ENCODE data around the gene FBP2. TPM values are rescaled to one million over a fixed set of nuclear protein-coding genes. Genes with fewer than 3 reads are reported as not detected.

The FBP2 gene
- total and polyA plus RNA-seq, 2 of the 4 experiments (the other 2 are of a cell fraction): not detected

DNA sequence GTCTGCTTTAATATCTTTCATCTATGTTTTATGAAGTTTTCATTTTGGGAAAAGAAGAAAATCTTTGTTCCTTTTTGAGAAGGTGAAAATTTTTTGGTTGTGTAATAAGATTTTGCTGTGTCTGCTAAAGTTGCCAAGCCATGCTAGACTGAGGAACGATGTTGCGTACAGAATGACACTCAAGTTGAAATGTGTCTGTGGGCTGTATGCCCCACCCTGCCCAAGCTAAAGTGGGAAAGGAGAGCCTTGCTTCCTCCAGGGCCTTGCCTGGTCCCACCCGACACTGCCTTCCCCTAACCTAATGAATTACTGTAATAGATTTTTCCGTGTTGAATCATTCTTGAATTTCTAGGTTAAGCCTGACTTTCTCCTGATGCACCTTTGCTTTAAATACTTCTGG is 36.2 kb downstream of the FBP2 start:
- Histone ChIP-seq H2BK5ac (ENCODE audit: low read depth, low read length, poor library complexity, severe bottlenecking) (no peak overlapping the region), H2BK20ac (ENCODE audit: low read depth, low read length) (no peak overlapping the region), H3K9ac (ENCODE audit: low read depth, low read length) (no peak overlapping the region), H3K79me1 (ENCODE audit: low read depth in 1 of 2, low read length in 2 of 2) (no peaks in the 10 kb centered on the region), H3K36me3 (ENCODE audit: control insufficient read depth, insufficient read depth, low read length) (no peaks in the 10 kb centered on the region), H2BK120ac (ENCODE audit: low read depth, low read length) (no peak overlapping the region), H2BK15ac (ENCODE audit: low read depth, low read length) (no peak overlapping the region), H3K9me3 (ENCODE audit: control insufficient read depth, insufficient read depth, low read length) (no peaks in the 10 kb centered on the region), H4K91ac (ENCODE audit: insufficient read depth, low read depth, low read length) (no peak overlapping the region), H3K4me1 (ENCODE audit: control insufficient read depth, insufficient read depth, low read length) (no peaks in the 10 kb centered on the region), H4K20me1 (ENCODE audit: insufficient read depth, low read length) (no peaks in the 10 kb centered on the region), H3K14ac (replicated peaks; ENCODE audit: low read depth, low read length) (no peak overlapping the region), H3K23ac (ENCODE audit: low read depth, low read length) (no peak overlapping the region), H2AFZ (replicated peaks; ENCODE audit: low read length, poor library complexity) (no peak overlapping the region), H4K8ac (ENCODE audit: low read depth in 2 of 2, low read length in 2 of 2) (no peak overlapping the region), H4K5ac (ENCODE audit: low read depth, low read length) (no peak overlapping the region), H3K9me1 (ENCODE audit: insufficient read depth, low read length) (no peaks in the 10 kb centered on the region), H3K27me3 (ENCODE audit: control insufficient read depth, insufficient read depth, low read length) (no peaks in the 10 kb centered on the region), H2AK9ac (replicated peaks; ENCODE audit: low read depth, low read length, poor library complexity) (no peak overlapping the region), H3K56ac (ENCODE audit: extremely low read depth, insufficient read depth, low read length) (no peak overlapping the region), H3K4ac (ENCODE audit: low read depth, low read length) (no peak overlapping the region), H2AK5ac (ENCODE audit: low read depth, low read length) (no peak overlapping the region), H3K4me3 (ENCODE audit: insufficient read depth, low read depth, low read length) (no peak overlapping the region), H3K18ac (ENCODE audit: low read depth, low read length) (no peak overlapping the region), H3K4me2 (ENCODE audit: low read depth, low read length) (no peak overlapping the region), H3K27ac (ENCODE audit: insufficient read depth, low read length) (no peak overlapping the region)
- DNase-seq (no peak), ATAC-seq (ENCODE audit: low read depth) (no peak)
- 80% methylated on average over 2 of the region's 4 CpGs; no CpG with 5 or more reads in 1 of the 2 experiments for WGBS, 2 experiments (ENCODE audit: extremely low coverage in 2 of 2, insufficient read length in 1 of 2)
- in situ Hi-C loops (cut with MboI; ENCODE audit: low sequenced_read_pairs) (no loop called here), intact Hi-C loops (cut with micrococcal nuclease) (no loop called here), dilution Hi-C loops (cut with HindIII; ENCODE audit: low sequenced_read_pairs, unreplicated experiment) (no loop called here)
- BruUV-seq (replicated peaks): no TSS peak
- no peak for TF ChIP-seq RAD21 (IDR thresholded peaks at IDR 0.05; ENCODE audit: low read length)
- TF ChIP-seq MAZ (IDR thresholded peaks at IDR 0.05; ENCODE audit: borderline replicate concordance, low read depth, low read length): no peak
- TF ChIP-seq, protein P1, sequence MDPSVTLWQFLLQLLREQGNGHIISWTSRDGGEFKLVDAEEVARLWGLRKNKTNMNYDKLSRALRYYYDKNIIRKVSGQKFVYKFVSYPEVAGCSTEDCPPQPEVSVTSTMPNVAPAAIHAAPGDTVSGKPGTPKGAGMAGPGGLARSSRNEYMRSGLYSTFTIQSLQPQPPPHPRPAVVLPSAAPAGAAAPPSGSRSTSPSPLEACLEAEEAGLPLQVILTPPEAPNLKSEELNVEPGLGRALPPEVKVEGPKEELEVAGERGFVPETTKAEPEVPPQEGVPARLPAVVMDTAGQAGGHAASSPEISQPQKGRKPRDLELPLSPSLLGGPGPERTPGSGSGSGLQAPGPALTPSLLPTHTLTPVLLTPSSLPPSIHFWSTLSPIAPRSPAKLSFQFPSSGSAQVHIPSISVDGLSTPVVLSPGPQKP (IDR thresholded peaks at IDR 0.05; ENCODE audit: borderline replicate concordance, low read depth, low read length): no peak
- no peak for TF ChIP-seq RFX5 (IDR thresholded peaks at IDR 0.05; ENCODE audit: low read depth, low read length)
- no peak for TF ChIP-seq POLR2A (IDR thresholded peaks at IDR 0.05; ENCODE audit: low read depth, low read length)
- no peak for TF ChIP-seq SMC3 (IDR thresholded peaks at IDR 0.05; ENCODE audit: low read depth, low read length)
- no peak for TF ChIP-seq CEBPB (IDR thresholded peaks at IDR 0.05; ENCODE audit: low read depth, low read length)
- ChIA-PET CTCF (no interaction called here), POLR2A (ENCODE audit: unreplicated experiment) (no interaction called here)

Measured in IMR-90 (cell line).